K562 (cell line): ENCODE results near the gene ARMC7. TPM values are rescaled to one million over a fixed set of nuclear protein-coding genes. Genes with fewer than 3 reads are reported as not detected.

Experiments
- BHLHE40 ChIP-seq: IDR thresholded peaks from 2 replicates; pipeline ENCODE4 v1.6.1; 2011; ENCODE audit warnings: low read length, improper control_type of control experiment
- GATAD2B ChIP-seq: fragments of 450-650 bp; IDR thresholded peaks from 2 replicates; pipeline ENCODE4 v1.6.1; 2017; ENCODE audit warnings: mild to moderate bottlenecking, borderline replicate concordance
- HSF4 ChIP-seq: fragments of 250-450 bp; sonication (Bioruptor Pico); IDR thresholded peaks from 2 replicates; pipeline ENCODE4 v2.1.2; 2022; ENCODE audit warnings: mild to moderate bottlenecking, moderate library complexity, borderline replicate concordance
- KDM4B ChIP-seq, 2 experiments: fragments of 450-650 bp in 1 of 2; sonication (generic) in 1 of 2; IDR thresholded peaks; 2 replicates each; pipeline ENCODE4 v1.6.1; 2016 to 2017; ENCODE audit warnings: borderline replicate concordance in 2 of 2, antibody characterized with exemption in 1 of 2, low read depth in 1 of 2, mild to moderate bottlenecking in 1 of 2
- KLF13 ChIP-seq: fragments of 450-650 bp; IDR thresholded peaks from 2 replicates; pipeline ENCODE4 v1.6.1; 2016; ENCODE audit warnings: missing genetic modification characterization, low read depth, mild to moderate bottlenecking, missing compliant biosample characterization, moderate library complexity, borderline replicate concordance
- MEF2A ChIP-seq: IDR thresholded peaks from 2 replicates; pipeline ENCODE4 v1.6.1; 2011; ENCODE audit warnings: low read depth, mild to moderate bottlenecking, low read length, moderate library complexity; ENCODE audit not compliant: control insufficient read depth
- MYC ChIP-seq, 2 experiments: fragments of 250-450 bp in 1 of 2; sonication (Bioruptor Pico) in 1 of 2; IDR thresholded peaks; 2 replicates each; pipeline versions ENCODE4 v1.5.1 to v1.6.1; 2012 to 2021; ENCODE audit warnings: low read depth in 2 of 2, borderline replicate concordance in 1 of 2, improper control_type of control experiment in 1 of 2, low read length in 1 of 2, mild to moderate bottlenecking in 1 of 2, moderate library complexity in 1 of 2
- NR2C2 ChIP-seq, 2 experiments: fragments of 200-800 bp in 1 of 2; sonication (Bioruptor generic) in 1 of 2; sonication (generic) in 1 of 2; formaldehyde crosslinking in 1 of 2; IDR thresholded peaks; 2 replicates each; pipeline versions ENCODE4 v1.6.1 to v1.8.0; 2016 to 2022; ENCODE audit warnings: mild to moderate bottlenecking in 1 of 2, missing compliant biosample characterization in 1 of 2, missing genetic modification characterization in 1 of 2, missing genetic modification reagents in 1 of 2
- POLR3A ChIP-seq: IDR thresholded peaks from 2 replicates; pipeline ENCODE4 v1.6.1; 2011; ENCODE audit warnings: borderline replicate concordance, mild to moderate bottlenecking, moderate library complexity; ENCODE audit not compliant: insufficient read length, insufficient read depth; ENCODE audit errors: extremely low read depth
- PTTG1 ChIP-seq: fragments of 450-650 bp; IDR thresholded peaks from 2 replicates; pipeline ENCODE4 v1.6.1; 2016; ENCODE audit warnings: low read depth, mild to moderate bottlenecking, missing genetic modification characterization, missing compliant biosample characterization
- SP1 ChIP-seq: sonication (generic); formaldehyde crosslinking; IDR thresholded peaks from 2 replicates; pipeline ENCODE4 v1.8.1; 2022; ENCODE audit warnings: mild to moderate bottlenecking, missing genetic modification reagents
- TBL1XR1 ChIP-seq, 2 experiments: IDR thresholded peaks; 2 replicates each; pipeline ENCODE4 v1.6.1; 2012; ENCODE audit warnings: improper control_type of control experiment in 2 of 2, low read length in 2 of 2, mild to moderate bottlenecking in 1 of 2
- polyA plus RNA-seq, 8 experiments: library from polyadenylated mRNA; depleted of rRNA in 4 of 8; stranded (reverse) in 5 of 8; unstranded in 3 of 8; fragments of >200 nt; fragmentation: Nextera tagmentation in 2 of 8; fragmentation: Illumina TruSeq in 1 of 8; extraction: Ambion mirVana in 2 of 8; extraction: Trizol in 1 of 8; gene quantifications; 2 replicates each; pipeline versions ENCODE4 v1.2.1 to v1.2.3, GENCODE V29; 2011 to 2014; ENCODE audit warnings: inconsistent platforms in 1 of 8, missing spikeins in 1 of 8
- total RNA-seq, 7 experiments: library from RNA; depleted of rRNA in 6 of 7; stranded (reverse); fragments of >200 nt in 6 of 7; fragmentation: Illumina TruSeq in 2 of 7; extraction: Trizol in 2 of 7; gene quantifications; 2 replicates each; pipeline versions ENCODE4 v1.2.1 to v1.2.3, GENCODE V29; 2011 to 2021; ENCODE audit warnings: low replicate concordance in 1 of 7
- TF ChIP-seq, protein P1 (sequence below): fragments of 200-800 bp; sonication (Bioruptor generic); IDR thresholded peaks from 2 replicates; pipeline ENCODE4 v1.6.1; 2016; ENCODE audit warnings: missing genetic modification characterization, missing compliant biosample characterization
- TF ChIP-seq, protein P2 (sequence below): fragments of 250-450 bp; sonication (Bioruptor Pico); IDR thresholded peaks from 2 replicates; pipeline ENCODE4 v1.4.0; 2020; ENCODE audit warnings: mild to moderate bottlenecking
- TF ChIP-seq, protein P3 (sequence below): sonication (generic); formaldehyde crosslinking; IDR thresholded peaks from 2 replicates; pipeline ENCODE4 v1.8.0; 2022; ENCODE audit warnings: mild to moderate bottlenecking, low read depth, missing genetic modification reagents
- TF ChIP-seq, protein P4 (sequence below): sonication (generic); formaldehyde crosslinking; IDR thresholded peaks from 2 replicates; pipeline ENCODE4 v1.8.0; 2022; ENCODE audit warnings: missing genetic modification reagents, mild to moderate bottlenecking, moderate library complexity, borderline replicate concordance

ARMC7 gene
- total and polyA plus RNA-seq, 9 of the 15 experiments (the other 6 are each of a cell fraction or from before 2014, with no cell fraction given) = 1.4 to 15.2 (median 5.9) TPM

DNA sequence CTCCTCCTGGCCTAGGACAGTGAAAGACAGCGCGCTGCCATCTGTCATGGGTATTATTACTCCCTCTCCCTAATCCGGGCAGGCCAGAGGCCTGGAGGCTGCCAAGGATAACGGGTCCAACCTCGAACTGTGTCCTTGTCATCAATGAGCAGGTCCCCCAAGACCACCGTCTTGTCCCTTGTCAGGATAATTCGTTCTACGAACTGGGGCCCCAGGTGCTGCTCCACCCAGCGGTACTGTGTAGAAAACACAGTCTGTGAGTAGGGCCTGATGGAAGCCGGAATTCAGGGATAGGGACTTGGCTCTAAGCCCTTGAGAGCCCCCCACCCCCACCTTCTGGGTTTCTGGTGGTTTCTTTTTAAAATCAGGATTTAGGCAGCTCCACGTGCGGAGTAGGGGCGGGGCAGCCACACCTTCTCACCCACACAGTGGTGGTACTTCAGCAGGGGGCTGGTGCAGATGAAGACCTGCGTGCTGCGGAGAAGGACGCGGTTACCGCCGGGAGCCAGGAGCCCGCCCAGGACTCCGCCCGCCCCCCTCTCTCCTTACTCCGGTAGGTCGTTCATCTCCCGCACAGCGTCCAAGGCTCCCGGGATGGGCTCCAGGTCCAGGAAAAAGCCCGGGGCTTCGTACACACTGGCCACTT lies 21.0 kb downstream of the ARMC7 start (continued):
- TF ChIP-seq MYC (IDR thresholded peaks at IDR 0.05; ENCODE audit: low read depth, low read length) = no peak
- TF ChIP-seq MYC (CRISPR knock-in tag; IDR thresholded peaks at IDR 0.05; ENCODE audit: borderline replicate concordance, low read depth) = no peak; the same call in 1 of the 2 replicates
- TF ChIP-seq, protein P1, sequence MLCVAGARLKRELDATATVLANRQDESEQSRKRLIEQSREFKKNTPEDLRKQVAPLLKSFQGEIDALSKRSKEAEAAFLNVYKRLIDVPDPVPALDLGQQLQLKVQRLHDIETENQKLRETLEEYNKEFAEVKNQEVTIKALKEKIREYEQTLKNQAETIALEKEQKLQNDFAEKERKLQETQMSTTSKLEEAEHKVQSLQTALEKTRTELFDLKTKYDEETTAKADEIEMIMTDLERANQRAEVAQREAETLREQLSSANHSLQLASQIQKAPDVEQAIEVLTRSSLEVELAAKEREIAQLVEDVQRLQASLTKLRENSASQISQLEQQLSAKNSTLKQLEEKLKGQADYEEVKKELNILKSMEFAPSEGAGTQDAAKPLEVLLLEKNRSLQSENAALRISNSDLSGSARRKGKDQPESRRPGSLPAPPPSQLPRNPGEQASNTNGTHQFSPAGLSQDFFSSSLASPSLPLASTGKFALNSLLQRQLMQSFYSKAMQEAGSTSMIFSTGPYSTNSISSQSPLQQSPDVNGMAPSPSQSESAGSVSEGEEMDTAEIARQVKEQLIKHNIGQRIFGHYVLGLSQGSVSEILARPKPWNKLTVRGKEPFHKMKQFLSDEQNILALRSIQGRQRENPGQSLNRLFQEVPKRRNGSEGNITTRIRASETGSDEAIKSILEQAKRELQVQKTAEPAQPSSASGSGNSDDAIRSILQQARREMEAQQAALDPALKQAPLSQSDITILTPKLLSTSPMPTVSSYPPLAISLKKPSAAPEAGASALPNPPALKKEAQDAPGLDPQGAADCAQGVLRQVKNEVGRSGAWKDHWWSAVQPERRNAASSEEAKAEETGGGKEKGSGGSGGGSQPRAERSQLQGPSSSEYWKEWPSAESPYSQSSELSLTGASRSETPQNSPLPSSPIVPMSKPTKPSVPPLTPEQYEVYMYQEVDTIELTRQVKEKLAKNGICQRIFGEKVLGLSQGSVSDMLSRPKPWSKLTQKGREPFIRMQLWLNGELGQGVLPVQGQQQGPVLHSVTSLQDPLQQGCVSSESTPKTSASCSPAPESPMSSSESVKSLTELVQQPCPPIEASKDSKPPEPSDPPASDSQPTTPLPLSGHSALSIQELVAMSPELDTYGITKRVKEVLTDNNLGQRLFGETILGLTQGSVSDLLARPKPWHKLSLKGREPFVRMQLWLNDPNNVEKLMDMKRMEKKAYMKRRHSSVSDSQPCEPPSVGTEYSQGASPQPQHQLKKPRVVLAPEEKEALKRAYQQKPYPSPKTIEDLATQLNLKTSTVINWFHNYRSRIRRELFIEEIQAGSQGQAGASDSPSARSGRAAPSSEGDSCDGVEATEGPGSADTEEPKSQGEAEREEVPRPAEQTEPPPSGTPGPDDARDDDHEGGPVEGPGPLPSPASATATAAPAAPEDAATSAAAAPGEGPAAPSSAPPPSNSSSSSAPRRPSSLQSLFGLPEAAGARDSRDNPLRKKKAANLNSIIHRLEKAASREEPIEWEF (CRISPR knock-in tag) = no peak
- no peak for TF ChIP-seq NR2C2 (CRISPR knock-in tag; IDR thresholded peaks at IDR 0.05)
- TF ChIP-seq NR2C2 (tag; IDR thresholded peaks at IDR 0.05) = no peak
- TF ChIP-seq GATAD2B = no peak
- TF ChIP-seq, protein P2, sequence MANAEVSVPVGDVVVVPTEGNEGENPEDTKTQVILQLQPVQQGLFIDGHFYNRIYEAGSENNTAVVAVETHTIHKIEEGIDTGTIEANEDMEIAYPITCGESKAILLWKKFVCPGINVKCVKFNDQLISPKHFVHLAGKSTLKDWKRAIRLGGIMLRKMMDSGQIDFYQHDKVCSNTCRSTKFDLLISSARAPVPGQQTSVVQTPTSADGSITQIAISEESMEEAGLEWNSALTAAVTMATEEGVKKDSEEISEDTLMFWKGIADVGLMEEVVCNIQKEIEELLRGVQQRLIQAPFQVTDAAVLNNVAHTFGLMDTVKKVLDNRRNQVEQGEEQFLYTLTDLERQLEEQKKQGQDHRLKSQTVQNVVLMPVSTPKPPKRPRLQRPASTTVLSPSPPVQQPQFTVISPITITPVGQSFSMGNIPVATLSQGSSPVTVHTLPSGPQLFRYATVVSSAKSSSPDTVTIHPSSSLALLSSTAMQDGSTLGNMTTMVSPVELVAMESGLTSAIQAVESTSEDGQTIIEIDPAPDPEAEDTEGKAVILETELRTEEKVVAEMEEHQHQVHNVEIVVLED = no peak
- TF ChIP-seq KLF13 (tag) = no peak
- 0 out of 2 replicates have a peak, but pooled peaks have one; percentile 19 for TF ChIP-seq SP1
- TF ChIP-seq MEF2A = no peak
- TF ChIP-seq POLR3A = no peak
- TF ChIP-seq, protein P3, sequence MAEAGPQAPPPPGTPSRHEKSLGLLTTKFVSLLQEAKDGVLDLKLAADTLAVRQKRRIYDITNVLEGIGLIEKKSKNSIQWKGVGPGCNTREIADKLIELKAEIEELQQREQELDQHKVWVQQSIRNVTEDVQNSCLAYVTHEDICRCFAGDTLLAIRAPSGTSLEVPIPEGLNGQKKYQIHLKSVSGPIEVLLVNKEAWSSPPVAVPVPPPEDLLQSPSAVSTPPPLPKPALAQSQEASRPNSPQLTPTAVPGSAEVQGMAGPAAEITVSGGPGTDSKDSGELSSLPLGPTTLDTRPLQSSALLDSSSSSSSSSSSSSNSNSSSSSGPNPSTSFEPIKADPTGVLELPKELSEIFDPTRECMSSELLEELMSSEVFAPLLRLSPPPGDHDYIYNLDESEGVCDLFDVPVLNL (CRISPR knock-in tag) = no peak
- TF ChIP-seq KDM4B (IDR thresholded peaks at IDR 0.05; ENCODE audit: borderline replicate concordance in 2 of 2, low read depth in 1 of 2) = 0 out of 4 replicates have a peak, but pooled peaks of 1 of the 2 experiments have one; percentile 45
- no peak for TF ChIP-seq TBL1XR1 (IDR thresholded peaks at IDR 0.05; ENCODE audit: low read length in 2 of 2)
- TF ChIP-seq PTTG1 (tag) = no peak
- 0 out of 2 replicates have a peak, but pooled peaks have one; percentile 12 for TF ChIP-seq BHLHE40
- no peak for TF ChIP-seq HSF4
- TF ChIP-seq, protein P4, sequence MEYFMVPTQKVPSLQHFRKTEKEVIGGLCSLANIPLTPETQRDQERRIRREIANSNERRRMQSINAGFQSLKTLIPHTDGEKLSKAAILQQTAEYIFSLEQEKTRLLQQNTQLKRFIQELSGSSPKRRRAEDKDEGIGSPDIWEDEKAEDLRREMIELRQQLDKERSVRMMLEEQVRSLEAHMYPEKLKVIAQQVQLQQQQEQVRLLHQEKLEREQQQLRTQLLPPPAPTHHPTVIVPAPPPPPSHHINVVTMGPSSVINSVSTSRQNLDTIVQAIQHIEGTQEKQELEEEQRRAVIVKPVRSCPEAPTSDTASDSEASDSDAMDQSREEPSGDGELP (CRISPR knock-in tag) = peak; percentile 18; the same call in 1 of the 2 replicates
